ENCODE measurements around the gene HMGCL.
"Not testable (repeated sequence)": the region's sequence is repeated elsewhere in the genome, so short reads cannot be mapped to it uniquely, and the experiment has no call there.

HMGCL gene

DNA sequence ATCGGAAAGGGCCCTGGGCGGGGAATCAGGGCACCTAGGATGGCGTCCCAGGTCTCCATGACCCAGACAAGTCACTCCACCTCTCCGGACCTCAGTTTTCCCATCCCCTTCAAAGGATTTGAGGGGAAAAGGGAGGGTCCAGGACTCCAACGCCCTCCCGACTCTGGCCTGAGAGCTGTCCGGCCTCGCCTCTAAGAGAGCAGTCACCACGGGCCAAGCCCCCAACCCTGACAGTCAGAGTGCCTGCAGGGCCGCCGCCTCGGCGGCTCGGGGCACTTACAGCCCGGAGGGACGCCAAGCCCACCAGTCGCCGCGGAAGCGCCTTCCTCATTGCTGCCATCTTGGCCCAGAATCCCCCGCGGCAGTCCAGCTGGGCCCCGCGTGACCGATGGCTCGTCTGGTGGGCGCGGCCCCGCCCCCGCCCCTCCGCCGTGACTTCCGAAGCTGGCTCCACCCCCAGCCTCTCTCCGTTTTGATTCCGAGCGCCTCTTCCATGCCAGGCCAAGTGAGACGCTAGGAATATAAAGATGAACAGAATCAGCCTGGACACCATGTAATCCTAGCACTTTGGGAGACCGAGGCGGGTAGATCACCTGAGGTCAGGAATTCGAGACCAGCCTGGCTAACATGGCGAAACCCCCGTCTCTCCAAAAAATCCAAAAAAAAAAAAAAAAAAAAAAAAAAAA is at the start of gene HMGCL:
HMGCL (minus strand) TSS at position 354 of the 686 bp plus-strand sequence; CDS start at position 340, 14 bp downstream.
- peak; percentile 90 for DNase-seq

DNA sequence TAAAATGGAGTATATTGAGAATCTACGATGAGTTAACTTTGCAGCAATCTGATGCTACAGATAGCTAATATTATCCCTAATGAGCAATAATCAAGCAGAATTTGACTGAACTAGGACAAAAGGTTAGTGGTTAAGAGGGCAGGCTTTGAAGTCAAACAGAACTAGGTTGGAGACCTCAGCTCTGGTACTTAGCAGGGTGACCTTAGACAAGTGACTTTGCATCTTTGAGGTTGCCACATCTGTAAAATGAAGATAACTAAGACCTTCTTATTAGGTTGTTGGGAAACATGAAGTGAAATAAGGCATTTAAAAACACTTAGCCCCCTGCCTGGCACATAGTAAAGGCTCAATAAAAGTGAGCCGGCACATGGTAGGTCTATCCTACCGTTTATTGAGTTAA is 47.2 kb upstream of the HMGCL start:
- DNase-seq, result no peak

DNA sequence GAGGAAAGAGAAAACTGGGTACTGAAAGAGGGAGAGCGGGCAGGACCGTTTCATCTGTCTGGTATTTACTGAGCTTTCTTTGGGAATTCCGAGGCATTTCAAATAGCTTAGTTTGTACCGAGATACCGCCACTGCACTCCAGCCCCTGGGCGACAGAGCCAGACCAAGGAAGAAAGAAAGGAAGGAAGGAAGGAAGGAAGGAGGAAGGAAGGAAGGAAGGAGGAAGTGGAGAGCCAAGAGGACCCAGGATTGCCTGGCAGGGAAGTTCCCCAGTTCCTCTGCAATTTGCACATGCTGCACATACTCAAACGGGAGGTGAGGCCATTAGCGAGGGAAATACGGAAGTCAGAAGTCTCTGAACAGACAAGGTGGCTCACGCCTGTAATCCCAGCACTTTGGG is 43.8 kb upstream of the HMGCL start:
- DNase-seq, result no peak

DNA sequence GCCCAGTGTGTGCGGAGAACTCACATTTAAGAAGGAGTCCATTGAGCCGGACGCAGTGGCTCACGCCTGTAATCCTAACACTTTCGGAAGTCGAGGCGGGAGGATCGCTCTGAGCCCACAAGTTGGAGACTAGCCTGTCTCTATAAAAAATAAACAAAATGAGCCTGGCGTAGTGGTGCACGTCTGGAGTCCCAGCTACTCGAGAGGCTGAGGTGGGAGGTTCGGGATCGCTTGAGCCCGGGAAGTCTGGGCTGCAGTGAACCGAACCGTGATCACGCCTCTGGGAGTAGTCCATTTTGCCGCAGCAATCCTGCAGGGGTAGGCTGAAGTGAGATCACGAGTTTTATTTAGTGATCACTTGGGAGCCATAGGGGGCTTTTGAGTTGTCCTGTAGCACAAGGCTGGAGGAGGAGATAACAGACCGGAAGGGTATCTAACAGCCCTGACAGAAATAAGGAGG is 43.4 kb upstream of the HMGCL start:
- DNase-seq, result no peak

DNA sequence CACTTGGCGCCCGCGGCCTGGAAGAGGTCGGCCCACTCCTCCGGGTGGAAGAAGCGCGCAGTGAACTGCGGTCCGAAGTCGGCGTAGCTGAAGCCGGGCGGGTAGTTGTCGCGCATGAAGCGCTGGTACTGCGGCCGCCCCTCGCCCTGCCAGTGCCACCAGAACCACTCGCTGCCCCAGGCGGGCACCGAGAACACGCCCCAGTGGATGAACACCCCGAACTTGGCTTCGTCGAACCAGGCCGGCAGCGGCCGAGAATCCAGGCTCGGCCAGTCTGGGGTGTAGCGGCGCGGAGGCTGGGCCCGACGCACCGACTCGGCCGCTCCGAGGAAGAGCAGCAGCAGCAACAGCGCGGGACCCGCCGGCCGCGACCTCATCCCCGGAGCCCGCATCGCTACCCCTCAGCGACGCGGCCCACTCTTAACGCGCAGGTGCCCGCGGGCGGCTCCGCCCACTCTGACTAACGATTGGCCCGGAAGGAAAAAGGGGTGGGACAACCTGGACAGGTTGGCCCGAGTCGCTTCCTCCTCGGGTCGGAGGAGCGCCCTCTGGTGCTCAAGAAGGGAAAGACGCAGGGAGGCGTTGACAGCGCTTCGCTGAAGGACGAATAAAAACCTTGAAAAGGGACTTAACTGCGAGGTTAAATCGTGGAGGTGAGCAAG is 42.8 kb upstream of the HMGCL start, which contains the start of gene FUCA1:
FUCA1 (minus strand) TSS at position 396 of the 662 bp plus-strand sequence; CDS start at position 392, 4 bp downstream.
- peak; percentile 93 to 96 for DNase-seq

DNA sequence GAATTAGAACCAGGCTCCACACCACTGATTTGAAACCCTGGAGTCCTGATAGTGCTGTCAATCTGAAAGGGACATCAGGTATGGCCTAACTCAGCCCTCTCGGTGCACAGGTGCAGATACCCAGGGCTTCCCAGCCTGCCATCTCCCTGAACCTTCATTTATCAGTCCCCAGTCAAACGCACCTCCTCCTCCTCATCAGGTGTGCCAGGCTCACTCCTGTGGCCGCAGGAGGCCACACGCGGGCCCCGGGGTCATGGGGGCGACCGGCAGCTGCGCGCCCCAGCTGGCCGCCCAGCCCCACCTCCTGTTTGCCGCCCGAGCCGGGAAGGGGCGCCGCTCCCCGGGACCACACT is 42.3 kb upstream of the HMGCL start:
- no peak for DNase-seq

DNA sequence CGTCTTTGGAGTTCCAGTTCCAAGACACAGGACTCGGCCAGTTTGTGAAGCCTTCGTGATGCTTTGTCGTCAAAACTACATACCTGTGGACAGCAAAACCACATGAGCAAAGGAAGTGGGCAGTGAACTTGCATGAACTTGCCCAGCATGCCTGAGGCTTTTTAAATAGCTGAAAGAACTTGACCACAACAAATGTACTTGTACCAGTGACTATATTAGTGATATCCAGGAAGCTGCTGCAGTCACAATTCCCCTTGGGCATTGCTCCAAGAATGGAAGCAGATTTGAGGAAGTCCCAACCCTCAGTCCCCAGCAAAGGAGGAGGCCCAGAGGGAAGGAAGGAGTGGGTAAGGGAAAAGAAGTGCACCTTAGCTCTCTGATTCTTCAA is 40.3 kb upstream of the HMGCL start:
- no peak for DNase-seq

DNA sequence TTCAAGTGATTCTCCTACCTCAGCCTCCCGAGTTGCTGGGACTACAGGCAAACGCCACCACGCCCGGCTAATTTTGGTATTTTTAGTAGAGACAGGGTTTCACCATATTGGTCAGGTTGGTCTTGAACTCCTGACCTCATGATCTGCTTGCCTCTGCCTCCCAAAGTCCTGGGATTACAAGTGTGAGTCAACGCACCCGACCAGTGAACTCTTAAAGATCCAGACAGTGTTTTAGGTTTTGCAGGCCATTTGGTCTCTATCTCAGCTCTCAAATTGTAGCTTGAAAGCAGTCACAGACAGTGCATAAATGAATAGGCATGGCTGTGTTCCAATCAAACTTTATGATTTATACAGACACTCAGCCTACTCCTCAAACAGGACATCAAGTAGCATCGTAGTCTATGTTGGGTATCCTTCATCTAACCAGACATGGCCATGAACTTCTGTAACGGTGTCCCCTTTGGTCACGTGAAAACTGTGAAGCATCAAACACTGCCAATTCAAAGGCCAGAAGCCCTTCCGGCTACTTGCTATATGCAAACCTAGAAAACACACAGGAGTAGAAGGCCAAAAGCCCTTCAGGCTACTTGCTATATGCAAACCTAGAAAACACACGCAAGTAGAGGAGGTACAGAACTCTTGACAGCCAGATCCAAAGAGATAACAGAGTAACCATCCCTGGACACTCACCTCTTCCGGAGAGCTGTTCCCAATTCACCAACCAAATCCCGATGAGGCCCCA is 39.7 kb upstream of the HMGCL start:
- no peak for DNase-seq

DNA sequence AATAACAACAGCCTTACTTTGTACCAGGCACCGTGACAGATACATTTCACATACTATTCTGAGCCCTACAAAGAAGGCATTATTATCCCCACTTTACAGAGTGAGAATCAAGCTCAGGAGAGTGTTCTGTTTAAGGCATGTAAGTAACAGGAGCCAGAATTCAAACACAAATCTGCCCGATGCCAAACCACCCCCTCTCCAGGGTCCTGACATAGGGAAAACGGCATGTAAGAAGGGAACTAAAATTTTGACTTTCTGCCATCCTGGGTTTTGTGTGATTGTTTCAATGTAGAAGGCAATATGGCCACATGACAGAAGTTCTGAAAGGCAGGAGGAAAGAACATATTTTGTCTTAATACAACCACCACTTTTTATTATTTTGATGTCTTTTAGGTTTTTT is 37.4 kb upstream of the HMGCL start:
- no peak for DNase-seq

DNA sequence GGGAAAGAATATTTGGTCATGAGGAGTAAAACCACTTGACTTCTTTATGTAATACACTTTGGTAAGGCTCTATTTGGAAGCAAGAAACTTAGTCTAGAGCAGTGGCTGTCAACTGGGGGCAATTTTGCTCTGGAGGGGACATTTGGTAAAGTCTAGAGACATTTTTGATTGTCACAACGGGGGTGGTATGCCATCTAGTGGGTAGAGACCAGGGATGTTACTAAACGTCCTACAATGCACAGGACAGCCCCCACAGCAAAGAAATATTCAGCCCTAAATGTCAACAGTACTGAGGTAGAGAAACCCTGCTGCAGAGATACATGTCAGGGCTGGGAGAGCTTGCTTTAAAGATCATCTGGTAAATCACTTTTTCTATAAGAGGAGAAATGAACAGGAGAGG is 29.3 kb upstream of the HMGCL start:
- DNase-seq, result no peak

DNA sequence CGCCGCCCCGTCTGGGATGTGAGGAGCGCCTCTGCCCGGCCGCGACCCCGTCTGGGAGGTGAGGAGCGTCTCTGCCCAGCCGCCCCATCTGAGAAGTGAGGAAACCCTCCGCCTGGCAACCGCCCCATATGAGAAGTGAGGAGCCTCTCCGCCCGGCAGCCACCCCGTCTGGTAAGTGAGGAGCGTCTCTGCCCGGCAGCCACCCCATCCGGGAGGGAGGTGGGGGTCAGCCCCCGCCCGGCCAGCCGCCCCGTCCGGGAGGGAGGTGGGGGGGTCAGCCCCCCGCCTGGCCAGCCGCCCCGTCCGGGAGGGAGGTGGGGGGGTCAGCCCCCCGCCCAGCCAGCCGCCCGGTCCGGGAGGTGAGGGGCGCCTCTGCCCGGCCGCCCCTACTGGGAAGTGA is 27.9 kb upstream of the HMGCL start:
- DNase-seq, result not testable (repeated sequence)

DNA sequence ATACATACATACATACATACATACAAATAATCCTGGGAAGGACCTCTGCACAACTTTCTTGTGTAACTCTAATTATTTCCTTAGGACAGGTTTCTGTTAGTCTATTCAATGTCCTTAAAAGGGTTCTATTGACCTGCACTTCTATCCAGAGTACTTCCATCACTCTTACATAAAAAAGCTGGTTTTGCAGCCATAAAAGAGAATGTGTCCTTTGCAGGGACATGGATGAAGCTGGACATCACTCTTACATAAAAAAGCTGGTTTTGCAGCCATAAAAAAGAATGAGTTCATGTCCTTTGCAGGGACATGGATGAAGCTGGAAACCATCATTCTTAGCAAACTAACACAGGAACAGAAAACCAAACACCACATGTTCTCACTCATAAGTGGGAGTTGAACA is 26.2 kb upstream of the HMGCL start:
- not testable (repeated sequence) for DNase-seq

DNA sequence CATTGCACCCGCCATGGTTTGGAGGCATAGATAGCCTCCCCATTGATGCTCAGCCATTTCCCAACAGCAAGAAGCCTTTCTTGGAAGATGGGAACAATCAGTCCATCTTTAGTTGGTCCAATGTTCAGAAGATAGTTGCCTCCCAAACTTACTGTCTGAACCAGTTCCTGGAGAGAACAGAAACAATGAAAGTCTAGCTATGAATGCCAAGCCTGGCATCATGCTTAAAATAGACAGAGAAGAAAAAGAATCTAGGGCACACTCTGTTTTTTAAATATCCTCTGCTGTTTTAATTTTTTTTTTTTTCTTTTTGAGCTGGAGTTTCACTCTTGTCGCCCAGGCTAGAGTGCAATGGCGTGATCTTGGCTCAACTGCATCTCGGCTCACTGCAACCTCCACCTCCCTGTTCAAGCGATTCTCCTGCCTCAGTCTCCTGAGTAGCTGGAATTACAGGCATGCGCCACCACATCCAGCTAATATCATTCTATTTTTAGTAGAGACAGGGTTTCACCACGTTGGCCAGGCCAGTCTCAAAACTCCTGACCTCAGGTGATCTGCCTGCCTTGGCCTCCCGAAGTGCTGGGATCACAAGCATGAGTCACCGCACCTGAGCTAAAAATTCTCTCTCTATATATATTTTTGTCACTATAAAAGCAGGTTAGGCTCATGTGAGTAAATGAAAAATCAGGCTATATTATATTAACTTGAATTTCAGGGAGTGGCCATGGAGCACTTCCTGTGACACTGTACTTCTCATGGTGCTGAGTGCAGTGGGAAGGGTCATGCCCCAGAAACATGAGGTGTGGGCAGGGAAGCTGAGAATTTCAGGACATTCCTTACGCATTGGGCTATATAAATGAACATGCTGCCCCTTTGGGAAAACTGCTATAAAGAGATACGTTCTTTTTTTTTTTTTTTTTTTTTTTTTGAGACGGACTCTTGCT is 23.7 kb upstream of the HMGCL start:
- DNase-seq, result no peak

DNA sequence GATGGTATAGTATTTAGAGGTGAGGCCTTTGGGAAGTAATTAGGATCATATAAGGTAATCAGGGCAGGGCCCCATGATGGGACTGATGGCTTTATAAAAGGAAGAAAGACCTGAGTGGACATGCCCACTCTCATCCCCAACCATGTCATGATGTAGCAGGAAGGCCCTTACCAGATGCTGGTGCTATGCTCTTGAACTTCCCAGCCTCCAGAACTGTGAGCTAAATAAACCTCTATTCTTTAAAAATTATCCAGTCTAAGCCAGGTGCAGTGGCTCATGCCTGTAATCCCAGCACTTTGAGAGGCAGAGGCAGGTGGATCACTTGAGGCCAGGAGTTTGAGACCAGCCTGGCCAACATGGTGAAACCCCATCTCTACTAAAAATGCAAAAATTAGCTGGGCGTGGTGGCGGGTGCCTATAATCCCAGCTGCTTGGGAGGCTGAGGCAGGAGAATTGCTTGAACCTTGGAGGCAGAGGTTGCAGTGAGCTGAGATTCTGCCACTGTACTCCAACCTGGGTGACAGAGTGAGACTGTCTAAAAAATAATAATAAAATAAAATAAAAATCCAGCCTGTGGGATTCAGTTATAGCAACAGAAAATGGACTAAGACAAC is 22.4 kb upstream of the HMGCL start:
- DNase-seq, result not testable (repeated sequence)

DNA sequence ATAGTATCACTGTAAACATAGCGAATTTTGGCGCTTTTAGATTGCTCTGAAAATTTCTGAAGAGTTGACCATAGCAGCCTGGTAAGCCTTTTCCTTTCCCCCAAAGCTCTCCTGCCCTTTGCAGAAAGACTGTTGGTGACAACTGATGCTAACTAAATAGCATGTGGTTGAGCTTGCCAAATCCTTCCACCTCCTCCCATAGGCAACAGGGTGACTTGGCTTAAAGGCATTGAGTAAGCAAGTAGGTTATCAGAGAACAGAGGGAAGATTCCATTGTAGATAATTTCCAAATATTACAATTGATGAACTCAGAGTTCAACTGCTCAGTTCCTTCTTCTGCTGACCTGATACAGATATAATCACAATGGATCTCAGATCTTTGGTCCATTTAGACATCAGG is 19.9 kb upstream of the HMGCL start:
- no peak for DNase-seq

DNA sequence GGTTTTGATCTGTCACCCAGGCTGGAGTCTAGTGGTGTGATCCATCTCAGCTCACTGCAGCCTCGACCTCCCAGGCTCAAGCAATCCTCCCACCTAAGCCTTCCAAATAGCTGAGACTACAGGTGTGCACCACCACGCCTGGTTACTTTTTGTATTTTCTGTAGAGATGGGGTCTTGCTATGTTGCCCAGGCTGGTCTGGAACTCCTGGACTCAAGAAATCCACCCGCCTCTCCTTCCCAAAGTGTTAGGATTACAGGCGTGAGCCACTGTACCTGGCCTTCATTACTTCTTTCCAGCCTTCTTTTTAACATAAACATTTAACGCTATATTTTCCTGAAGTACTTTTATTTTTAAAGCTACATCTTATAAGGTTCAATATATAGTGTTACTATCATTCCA is 18.4 kb upstream of the HMGCL start:
- DNase-seq, result no peak

DNA sequence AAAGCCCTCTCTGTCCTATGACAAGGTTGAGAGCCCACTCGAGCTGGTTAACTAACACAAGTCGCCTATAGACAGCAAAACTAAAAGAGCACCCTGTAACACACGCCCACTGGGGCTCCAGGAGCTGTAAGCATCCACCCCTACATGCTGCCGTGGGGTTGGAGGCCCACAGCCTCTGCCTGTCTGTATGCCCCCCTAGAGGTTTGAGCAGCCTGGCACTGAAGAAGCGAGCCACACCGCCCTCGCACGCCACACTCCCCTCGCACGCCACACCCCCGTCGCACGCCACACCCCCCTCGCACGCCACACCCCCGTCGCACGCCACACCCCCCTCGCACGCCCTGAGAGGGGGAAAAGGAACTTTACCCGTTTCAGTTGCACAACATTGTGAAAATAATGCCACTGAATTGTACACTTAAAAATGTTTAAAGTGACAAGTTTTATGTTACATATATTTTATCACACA is 13.2 kb upstream of the HMGCL start:
- peak; percentile 75 to 79 for DNase-seq

DNA sequence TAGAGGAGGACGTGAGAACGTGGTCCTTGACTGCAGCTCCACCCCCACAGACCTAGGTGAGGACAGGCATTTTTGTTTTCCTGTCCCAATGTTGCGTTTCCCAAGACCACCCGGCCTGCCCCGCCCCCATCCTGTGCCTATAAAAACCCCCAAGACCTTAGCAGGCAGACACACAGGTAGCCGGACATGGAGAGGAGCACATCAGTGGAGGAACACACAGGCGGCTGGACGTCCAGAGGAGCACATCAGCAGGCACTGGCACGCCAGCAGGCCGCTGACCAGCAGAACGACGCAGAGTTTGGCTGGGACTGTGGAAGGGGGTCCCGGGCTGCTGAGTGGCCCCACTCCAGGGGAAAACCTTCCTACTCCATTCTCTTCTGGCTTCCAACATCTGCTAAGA is 12.7 kb upstream of the HMGCL start:
- no peak for DNase-seq

DNA sequence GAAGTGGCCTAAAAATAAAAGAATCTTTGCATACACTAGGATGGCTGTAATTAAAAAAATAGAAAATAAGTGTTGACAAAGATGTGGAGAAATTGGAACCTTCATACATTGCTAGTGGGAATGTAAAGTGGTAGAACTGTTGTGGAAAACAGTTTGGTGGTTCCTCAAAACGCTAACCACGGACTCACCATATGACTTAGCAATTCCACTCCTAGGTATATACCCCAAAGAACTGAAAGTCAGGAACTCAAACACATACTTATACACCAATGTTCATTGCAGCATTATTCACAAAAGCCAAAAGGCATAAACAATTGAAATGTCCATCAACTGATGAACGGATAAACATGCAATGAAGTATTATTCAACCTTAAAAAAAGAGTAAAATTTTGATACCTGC is 10.8 kb upstream of the HMGCL start:
- DNase-seq, result no peak

DNA sequence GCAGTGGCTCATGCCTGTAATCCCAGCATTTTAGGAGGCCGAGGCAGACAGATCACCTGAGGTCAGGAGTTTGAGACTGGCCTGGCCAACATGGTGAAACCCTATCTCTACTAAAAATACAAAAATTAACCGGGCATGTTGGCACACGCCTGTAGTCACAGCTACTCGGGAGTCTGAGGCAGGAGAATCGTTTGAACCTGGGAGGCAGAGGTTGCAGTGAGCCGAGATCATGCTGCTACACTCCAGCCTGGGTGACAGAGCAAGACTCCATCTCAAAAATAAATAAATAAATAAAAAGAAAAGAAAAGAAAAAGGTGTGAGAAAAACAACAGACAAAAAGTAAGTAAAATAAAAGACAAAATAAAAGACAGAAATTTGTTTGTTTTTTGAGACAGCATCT is 8.9 kb upstream of the HMGCL start:
- not testable (repeated sequence) for DNase-seq

DNA sequence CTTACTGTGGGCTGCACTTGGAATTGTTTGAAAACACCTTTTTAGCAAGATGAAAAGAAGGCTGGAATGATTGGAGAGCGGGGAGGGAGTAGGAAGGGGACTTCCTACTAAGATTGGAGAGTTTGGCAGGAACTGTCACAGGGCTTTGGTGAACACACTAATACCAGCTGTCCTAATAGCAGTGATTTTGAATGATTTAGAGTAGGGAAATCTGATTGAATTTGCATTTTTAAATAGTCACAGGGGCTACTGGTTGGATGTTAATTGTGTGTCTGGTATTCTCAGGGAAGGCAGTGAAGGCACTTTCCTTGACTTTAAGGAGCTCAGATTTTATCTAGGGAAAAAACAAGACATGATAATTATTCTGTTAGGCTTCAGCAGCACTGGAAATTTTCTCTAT is 2.5 kb upstream of the HMGCL start:
- DNase-seq, result no peak

DNA sequence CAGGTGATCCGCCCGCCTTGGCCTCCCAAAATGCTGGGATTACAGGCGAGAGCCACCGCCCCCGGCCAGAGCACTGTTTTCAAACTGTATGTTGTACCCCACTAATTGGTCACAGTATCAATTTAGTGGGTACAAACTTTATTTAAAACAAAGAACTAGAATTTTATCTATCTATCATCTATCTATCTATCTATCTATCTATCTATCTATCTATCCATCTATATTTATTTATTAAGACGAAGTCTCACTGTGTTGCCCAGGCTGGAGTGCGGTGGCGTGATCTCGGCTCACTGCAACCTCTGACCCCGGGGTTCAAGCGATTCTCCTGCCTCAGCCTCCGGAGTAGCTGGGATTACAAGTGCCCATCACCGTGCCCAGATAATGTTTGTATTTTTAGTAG is 1.4 kb upstream of the HMGCL start:
- DNase-seq, result not testable (repeated sequence)

Measured in stimulated activated CD4-positive, alpha-beta T cell treated with anti-CD3 and anti-CD28 coated beads, Interleukin-2, amount 100 ng/mL, for 24 hours (primary cell).